ENCODE results near the gene ADGRG3. TPM values are rescaled to one million over a fixed set of nuclear protein-coding genes. Genes with fewer than 3 reads are reported as not detected.

The ADGRG3 gene
- total and polyA plus RNA-seq, 9 of the 15 experiments (the other 6 are each of a cell fraction or from before 2014, with no cell fraction given), result 0.09 to 0.52 (median 0.14) TPM; not detected in 3

DNA sequence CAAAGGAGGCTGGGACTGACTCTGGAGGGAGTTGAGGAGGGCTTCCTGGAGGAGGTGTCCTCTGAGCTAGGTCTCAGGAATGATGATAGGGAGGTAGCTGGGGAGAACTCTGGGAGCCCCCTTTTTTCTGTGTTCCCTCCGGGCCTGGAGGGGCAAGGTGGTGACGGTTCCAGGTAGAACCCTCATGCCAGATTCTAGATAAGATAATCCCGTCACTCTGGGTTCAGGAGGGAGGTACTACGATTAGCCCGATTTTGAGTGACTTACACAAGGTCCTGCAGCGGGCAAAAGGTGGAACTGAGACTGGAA, 18.7 kb upstream of the ADGRG3 start (continued):
- TF ChIP-seq, protein P1, sequence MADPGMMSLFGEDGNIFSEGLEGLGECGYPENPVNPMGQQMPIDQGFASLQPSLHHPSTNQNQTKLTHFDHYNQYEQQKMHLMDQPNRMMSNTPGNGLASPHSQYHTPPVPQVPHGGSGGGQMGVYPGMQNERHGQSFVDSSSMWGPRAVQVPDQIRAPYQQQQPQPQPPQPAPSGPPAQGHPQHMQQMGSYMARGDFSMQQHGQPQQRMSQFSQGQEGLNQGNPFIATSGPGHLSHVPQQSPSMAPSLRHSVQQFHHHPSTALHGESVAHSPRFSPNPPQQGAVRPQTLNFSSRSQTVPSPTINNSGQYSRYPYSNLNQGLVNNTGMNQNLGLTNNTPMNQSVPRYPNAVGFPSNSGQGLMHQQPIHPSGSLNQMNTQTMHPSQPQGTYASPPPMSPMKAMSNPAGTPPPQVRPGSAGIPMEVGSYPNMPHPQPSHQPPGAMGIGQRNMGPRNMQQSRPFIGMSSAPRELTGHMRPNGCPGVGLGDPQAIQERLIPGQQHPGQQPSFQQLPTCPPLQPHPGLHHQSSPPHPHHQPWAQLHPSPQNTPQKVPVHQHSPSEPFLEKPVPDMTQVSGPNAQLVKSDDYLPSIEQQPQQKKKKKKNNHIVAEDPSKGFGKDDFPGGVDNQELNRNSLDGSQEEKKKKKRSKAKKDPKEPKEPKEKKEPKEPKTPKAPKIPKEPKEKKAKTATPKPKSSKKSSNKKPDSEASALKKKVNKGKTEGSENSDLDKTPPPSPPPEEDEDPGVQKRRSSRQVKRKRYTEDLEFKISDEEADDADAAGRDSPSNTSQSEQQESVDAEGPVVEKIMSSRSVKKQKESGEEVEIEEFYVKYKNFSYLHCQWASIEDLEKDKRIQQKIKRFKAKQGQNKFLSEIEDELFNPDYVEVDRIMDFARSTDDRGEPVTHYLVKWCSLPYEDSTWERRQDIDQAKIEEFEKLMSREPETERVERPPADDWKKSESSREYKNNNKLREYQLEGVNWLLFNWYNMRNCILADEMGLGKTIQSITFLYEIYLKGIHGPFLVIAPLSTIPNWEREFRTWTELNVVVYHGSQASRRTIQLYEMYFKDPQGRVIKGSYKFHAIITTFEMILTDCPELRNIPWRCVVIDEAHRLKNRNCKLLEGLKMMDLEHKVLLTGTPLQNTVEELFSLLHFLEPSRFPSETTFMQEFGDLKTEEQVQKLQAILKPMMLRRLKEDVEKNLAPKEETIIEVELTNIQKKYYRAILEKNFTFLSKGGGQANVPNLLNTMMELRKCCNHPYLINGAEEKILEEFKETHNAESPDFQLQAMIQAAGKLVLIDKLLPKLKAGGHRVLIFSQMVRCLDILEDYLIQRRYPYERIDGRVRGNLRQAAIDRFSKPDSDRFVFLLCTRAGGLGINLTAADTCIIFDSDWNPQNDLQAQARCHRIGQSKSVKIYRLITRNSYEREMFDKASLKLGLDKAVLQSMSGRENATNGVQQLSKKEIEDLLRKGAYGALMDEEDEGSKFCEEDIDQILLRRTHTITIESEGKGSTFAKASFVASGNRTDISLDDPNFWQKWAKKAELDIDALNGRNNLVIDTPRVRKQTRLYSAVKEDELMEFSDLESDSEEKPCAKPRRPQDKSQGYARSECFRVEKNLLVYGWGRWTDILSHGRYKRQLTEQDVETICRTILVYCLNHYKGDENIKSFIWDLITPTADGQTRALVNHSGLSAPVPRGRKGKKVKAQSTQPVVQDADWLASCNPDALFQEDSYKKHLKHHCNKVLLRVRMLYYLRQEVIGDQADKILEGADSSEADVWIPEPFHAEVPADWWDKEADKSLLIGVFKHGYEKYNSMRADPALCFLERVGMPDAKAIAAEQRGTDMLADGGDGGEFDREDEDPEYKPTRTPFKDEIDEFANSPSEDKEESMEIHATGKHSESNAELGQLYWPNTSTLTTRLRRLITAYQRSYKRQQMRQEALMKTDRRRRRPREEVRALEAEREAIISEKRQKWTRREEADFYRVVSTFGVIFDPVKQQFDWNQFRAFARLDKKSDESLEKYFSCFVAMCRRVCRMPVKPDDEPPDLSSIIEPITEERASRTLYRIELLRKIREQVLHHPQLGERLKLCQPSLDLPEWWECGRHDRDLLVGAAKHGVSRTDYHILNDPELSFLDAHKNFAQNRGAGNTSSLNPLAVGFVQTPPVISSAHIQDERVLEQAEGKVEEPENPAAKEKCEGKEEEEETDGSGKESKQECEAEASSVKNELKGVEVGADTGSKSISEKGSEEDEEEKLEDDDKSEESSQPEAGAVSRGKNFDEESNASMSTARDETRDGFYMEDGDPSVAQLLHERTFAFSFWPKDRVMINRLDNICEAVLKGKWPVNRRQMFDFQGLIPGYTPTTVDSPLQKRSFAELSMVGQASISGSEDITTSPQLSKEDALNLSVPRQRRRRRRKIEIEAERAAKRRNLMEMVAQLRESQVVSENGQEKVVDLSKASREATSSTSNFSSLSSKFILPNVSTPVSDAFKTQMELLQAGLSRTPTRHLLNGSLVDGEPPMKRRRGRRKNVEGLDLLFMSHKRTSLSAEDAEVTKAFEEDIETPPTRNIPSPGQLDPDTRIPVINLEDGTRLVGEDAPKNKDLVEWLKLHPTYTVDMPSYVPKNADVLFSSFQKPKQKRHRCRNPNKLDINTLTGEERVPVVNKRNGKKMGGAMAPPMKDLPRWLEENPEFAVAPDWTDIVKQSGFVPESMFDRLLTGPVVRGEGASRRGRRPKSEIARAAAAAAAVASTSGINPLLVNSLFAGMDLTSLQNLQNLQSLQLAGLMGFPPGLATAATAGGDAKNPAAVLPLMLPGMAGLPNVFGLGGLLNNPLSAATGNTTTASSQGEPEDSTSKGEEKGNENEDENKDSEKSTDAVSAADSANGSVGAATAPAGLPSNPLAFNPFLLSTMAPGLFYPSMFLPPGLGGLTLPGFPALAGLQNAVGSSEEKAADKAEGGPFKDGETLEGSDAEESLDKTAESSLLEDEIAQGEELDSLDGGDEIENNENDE (IDR thresholded peaks at IDR 0.05; ENCODE audit: low read depth, low read length), result no peak
- TF ChIP-seq PYGO2 (tag; IDR thresholded peaks at IDR 0.05) (no peak), U2AF1 (optimal IDR thresholded peaks at IDR 0.05; ENCODE audit: low read depth, low read length) (no peak), ETS2 (tag; IDR thresholded peaks at IDR 0.05; ENCODE audit: borderline replicate concordance, poor library complexity, severe bottlenecking) (no peak), SIN3A (IDR thresholded peaks at IDR 0.05; ENCODE audit: borderline replicate concordance in 2 of 2, control insufficient read depth in 1 of 2, low read depth in 2 of 2, low read length in 2 of 2) (no peak), ZNF436 (CRISPR knock-in tag; IDR thresholded peaks at IDR 0.05) (peak; percentile 95), ZFP36 (IDR thresholded peaks at IDR 0.05; ENCODE audit: low read depth, low read length, partially characterized antibody) (peak; percentile 99), IRF2 (CRISPR knock-in tag; IDR thresholded peaks at IDR 0.05) (no peak)
